Central memory CD8-positive, alpha-beta T cell (primary cell): ENCODE measurements around the gene ZNF750.

Experiments
- ATAC-seq: fragments of 150-1000 bp; cut with Tn5 transposase; replicated peaks from 2 replicates; pipeline ENCODE4 v1.10.0; 2022; ENCODE audit warnings: mild to moderate bottlenecking, moderate FRiP score, moderate number of reproducible peaks; ENCODE audit not compliant: poor library complexity, severe bottlenecking; ENCODE audit errors: extremely low read depth
- DNase-seq, 2 donors: peaks; one replicate each; pipeline ENCODE4 v3.0.0; 2021; ENCODE audit warnings: low spot score in 2 of 2
- H3K27ac Mint-ChIP-seq: one replicate; pipeline ENCODE4 v1.8.0; 2022; ENCODE audit warnings: low read depth, mild to moderate bottlenecking, moderate library complexity, mixed read lengths
- H3K27me3 Mint-ChIP-seq: one replicate; pipeline ENCODE4 v1.8.0; 2022; ENCODE audit warnings: mixed read lengths
- H3K36me3 Mint-ChIP-seq: one replicate; pipeline ENCODE4 v1.8.0; 2022; ENCODE audit warnings: mild to moderate bottlenecking, moderate library complexity, mixed read lengths; ENCODE audit not compliant: insufficient read depth
- H3K4me1 Mint-ChIP-seq: one replicate; pipeline ENCODE4 v1.8.0; 2022; ENCODE audit warnings: mixed read lengths
- H3K4me3 Mint-ChIP-seq: one replicate; pipeline ENCODE4 v1.8.0; 2022; ENCODE audit warnings: mild to moderate bottlenecking, moderate library complexity, mixed read lengths
- H3K9me3 Mint-ChIP-seq: one replicate; pipeline ENCODE4 v1.8.0; 2022; ENCODE audit warnings: mixed read lengths

Gene ZNF750

DNA sequence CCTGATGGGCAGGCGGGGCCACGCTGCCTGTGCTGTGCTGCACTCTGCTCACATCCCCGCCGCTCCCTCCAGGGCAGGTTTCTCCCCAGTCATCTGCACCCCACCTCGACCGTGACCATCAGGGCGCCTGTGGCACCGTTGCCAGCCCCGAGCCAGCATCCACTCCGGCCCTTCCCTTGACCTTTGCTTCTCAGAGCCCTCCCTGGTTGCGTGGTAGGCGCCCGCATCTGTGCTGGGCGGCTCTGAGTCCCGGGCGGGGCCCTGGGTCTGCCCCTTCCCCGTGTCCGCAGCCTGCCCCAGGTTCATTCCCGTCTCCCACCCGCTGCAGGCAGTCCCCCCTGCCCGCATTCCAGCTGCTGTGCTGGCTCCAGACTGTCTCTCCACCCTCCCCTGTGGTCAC, 33.2 kb downstream of the ZNF750 start:
- peak overlapping the region; percentile 21 for H3K27ac Mint-ChIP-seq
- H3K4me3 Mint-ChIP-seq = no peak overlapping the region
- H3K36me3 Mint-ChIP-seq = peaks cover 9% of the 10 kb centered on the region
- no peaks in the 10 kb centered on the region for H3K27me3 Mint-ChIP-seq
- H3K4me1 Mint-ChIP-seq = peaks cover 4% of the 10 kb centered on the region
- H3K9me3 Mint-ChIP-seq = no peaks in the 10 kb centered on the region
- DNase-seq (no peak), ATAC-seq (no peak)

DNA sequence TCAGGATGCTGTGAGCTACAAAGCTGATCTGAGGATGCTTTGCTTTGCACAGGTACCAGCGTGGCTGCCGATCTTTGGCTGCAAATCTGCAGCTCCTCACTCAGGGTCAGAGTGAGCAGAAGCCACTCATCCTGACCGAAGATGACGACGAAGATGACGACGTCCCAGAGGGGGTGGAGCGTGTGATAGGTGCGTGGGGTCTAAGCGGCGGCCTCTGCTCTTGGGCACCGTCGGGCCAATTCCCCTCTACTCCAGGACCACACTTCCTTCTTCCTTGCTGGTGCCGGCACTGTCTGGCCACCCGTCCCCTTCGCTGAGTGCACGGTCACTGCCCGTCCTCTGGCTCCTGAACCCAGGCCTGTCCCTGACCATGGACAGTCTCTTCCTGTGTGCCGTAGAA, 34.0 kb downstream of the ZNF750 start:
- Mint-ChIP-seq H3K9me3 (no peaks in the 10 kb centered on the region), H3K4me1 (peaks cover 10% of the 10 kb centered on the region), H3K36me3 (peaks cover 7% of the 10 kb centered on the region), H3K4me3 (no peak overlapping the region), H3K27ac (peak overlapping the region; percentile 21), H3K27me3 (no peaks in the 10 kb centered on the region)
- ATAC-seq (no peak), DNase-seq (no peak)

DNA sequence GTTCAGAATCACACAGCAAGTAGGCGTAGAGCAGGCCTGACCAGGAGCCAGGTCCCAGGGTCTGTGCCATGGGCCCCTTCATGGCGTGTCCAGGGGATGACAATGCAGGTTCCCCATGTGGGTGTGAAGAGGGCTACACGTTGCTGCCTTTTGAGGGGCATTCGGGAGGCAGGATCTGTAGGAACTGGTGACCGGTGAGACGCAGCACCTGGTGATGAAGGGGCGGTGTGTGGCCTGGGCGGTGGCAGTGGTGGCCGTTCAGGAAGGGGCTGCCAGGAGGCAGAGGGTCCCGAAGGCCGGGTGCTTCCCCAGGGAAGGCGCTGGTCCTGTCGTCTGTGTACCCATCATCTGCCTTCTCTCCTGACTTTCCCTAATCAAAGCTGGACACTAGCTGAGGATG, 34.6 kb downstream of the ZNF750 start:
- peaks cover 3% of the 10 kb centered on the region for H3K36me3 Mint-ChIP-seq
- no peaks in the 10 kb centered on the region for H3K9me3 Mint-ChIP-seq
- DNase-seq (no peak), ATAC-seq (no peak)
- H3K27me3 Mint-ChIP-seq = no peaks in the 10 kb centered on the region
- no peak overlapping the region for H3K4me3 Mint-ChIP-seq
- H3K27ac Mint-ChIP-seq = no peak overlapping the region
- peaks cover 10% of the 10 kb centered on the region for H3K4me1 Mint-ChIP-seq

DNA sequence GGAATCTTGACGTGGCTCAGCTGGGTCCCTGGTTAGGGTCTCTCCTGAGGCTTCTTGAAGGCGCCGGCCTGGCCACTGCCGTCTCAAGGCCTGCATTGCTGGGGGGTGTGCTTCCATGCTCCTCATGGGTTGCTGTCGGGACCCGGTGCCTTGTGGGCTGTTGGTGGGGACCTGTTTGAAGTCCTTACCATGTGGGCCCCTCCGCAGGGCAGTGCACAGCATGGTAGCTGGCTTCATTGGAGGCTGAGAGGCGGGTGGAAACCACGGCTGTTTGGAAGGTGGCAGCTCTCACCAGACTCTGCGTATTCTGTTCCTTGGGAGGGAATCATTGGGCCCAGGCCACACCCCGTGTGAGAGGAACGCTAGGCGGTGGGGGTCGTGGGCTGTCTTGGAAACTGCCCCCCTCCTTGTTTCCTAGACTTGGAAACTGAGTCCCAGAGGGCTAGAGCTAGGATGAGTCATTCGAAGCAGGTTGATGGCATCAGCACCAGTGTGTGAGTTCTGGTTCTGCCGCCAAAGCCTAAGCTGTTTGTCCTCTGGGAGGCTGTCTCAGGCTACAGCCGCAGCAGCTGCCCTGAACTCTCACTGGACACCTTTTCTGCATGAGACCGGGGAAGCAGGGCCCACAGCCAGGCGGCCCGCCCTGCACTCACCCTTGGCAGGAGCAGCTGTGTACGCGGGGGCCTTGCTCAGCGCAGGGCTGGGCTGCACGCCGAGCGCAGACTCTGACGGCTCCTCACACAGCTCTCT, 35.2 kb downstream of the ZNF750 start:
- H3K36me3 Mint-ChIP-seq = peaks cover 2% of the 10 kb centered on the region
- no peak overlapping the region for H3K27ac Mint-ChIP-seq
- H3K4me3 Mint-ChIP-seq = no peak overlapping the region
- no peaks in the 10 kb centered on the region for H3K9me3 Mint-ChIP-seq
- peaks cover 10% of the 10 kb centered on the region for H3K4me1 Mint-ChIP-seq
- no peaks in the 10 kb centered on the region for H3K27me3 Mint-ChIP-seq
- ATAC-seq (no peak), DNase-seq (no peak)

DNA sequence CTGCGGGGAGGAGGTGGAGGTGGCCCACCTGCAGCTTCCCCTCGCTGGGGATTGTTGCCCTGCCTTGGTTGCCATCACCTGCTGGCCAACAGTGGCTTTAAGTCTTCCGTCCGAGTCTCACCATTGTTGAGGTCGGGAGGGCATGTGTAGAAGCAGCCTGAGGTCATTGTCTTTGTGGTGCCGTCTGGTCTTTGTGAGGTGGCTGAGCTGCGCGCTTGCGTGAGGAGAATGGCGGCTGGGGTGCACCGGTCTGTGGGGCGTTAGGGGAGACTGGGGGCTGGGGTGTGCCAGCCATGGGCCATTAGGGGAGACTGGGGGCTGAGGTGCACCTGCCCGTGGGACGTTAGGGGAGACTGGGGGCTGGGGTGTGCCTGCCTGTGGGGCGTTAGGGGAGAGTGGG, 36.2 kb downstream of the ZNF750 start:
- Mint-ChIP-seq H3K9me3 (no peaks in the 10 kb centered on the region), H3K4me1 (peaks cover 10% of the 10 kb centered on the region), H3K36me3 (peaks cover 8% of the 10 kb centered on the region), H3K27me3 (no peaks in the 10 kb centered on the region), H3K4me3 (no peak overlapping the region), H3K27ac (peak overlapping the region; percentile 30)
- DNase-seq (no peak), ATAC-seq (no peak)

DNA sequence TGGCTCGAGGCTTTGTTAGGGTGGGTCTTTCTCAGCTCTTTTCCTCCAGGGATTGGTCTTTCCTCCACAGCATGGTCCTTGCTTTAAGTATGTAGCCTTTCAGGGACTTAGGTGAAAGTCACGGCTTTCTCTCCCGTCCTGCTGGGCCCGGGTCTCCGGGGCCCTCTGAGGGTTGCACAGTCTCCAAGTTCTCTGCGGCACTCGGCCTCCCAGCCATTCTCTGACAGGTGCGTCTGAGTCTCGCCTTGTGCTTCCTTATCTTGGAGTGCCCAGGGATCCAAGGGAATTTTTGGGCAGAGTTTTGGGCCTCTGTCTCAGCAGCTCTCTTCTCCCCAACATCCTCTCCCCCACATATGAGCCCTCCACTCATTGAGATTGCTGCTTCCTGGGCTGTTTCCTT, 36.6 kb downstream of the ZNF750 start:
- DNase-seq (no peak), ATAC-seq (no peak)
- no peaks in the 10 kb centered on the region for H3K27me3 Mint-ChIP-seq
- H3K36me3 Mint-ChIP-seq = peaks cover 11% of the 10 kb centered on the region
- H3K27ac Mint-ChIP-seq = peak overlapping the region; percentile 30
- H3K4me1 Mint-ChIP-seq = peaks cover 10% of the 10 kb centered on the region
- H3K9me3 Mint-ChIP-seq = no peaks in the 10 kb centered on the region
- H3K4me3 Mint-ChIP-seq = no peak overlapping the region

DNA sequence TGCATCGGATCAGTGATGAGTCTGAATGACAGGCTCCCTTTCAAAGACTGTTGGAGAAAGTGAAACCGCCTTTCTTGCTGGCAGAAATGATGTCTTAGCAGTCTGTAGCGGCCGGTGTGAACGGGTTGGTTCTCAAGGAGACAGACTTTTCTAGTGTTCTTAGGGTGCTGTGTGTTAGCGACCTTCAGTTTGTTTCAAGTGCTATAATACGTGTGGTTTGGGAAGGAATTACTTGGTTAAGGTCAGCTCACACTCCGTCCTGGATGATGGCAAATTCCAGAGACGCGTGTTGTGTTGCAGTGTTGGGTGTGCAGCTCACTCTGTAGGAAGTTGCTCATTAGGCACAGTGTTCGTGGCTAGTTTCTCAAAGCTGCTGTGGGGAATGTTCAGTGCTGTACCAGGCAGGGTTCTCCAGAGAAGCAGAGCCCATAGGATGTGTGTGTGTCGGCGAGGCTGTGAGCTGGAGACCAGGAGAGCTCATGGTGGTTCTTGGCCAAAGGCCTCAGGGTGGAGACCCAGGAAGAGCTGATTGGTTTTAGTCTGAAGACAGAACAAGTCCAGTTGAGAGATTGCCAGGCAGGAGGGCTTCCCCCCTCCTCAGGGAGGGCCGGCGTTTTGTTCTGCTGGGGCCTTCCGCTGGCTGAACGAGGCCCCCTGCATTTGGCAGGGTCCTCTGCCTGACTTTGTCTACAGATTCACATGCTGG, 37.6 kb downstream of the ZNF750 start:
- Mint-ChIP-seq H3K4me1 (peaks cover 10% of the 10 kb centered on the region), H3K9me3 (no peaks in the 10 kb centered on the region), H3K4me3 (no peak overlapping the region), H3K27ac (no peak overlapping the region), H3K36me3 (peaks cover 14% of the 10 kb centered on the region), H3K27me3 (no peaks in the 10 kb centered on the region)
- DNase-seq (no peak), ATAC-seq (no peak)

DNA sequence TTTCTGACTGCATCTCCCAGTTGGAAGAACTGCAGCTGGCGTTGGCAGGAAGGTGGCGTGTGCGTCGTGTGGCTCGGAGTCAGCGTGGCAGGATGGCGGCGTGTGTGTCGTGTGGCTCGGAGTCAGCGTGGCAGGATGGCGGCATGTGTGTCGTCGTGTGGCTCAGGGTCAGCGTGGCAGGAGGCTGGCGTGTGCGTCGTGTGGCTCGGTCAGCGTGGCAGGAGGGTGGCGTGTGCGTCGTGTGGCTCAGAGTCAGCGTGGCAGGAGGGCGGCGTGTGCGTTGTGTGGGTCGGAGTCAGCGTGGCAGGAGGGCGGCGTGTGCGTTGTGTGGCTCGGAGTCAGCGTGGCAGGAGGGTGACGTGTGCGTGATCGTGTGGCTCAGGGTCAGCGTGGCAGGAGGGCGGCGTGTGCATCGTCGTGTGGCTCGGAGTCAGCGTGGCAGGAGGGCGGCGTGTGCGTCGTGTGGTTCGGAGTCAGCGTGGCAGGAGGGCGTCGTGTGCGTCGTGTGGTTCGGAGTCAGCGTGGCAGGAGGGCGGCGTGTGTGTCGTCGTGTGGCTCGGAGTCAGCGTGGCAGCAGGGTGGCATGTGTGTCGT, 38.3 kb downstream of the ZNF750 start:
- H3K4me1 Mint-ChIP-seq = peaks cover 10% of the 10 kb centered on the region
- no peaks in the 10 kb centered on the region for H3K27me3 Mint-ChIP-seq
- no peak for DNase-seq
- H3K4me3 Mint-ChIP-seq = no peak overlapping the region
- H3K36me3 Mint-ChIP-seq = peaks cover 15% of the 10 kb centered on the region
- no peak for ATAC-seq
- H3K27ac Mint-ChIP-seq = no peak overlapping the region
- H3K9me3 Mint-ChIP-seq = no peaks in the 10 kb centered on the region

DNA sequence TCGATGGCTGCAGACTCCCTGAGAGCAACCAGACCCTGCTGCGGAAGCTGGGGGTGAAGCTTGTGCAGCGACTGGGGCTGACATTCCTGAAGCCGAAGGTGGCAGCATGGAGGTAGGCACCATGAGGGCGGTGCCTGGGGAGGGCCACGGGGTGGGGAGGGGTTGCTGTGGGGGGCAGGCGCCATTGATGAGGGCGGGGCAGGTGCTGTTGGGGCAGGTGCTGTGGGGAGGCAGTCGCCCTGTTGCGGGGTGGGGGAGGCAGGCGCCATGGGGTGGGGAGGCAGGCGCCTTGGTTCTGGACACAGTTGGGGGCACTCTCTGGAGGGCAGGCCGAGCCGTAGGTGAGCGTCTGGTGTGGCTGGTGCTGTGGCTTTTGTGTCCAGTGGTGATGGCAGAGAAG, 38.9 kb downstream of the ZNF750 start:
- peaks cover 15% of the 10 kb centered on the region for H3K36me3 Mint-ChIP-seq
- H3K27me3 Mint-ChIP-seq = no peaks in the 10 kb centered on the region
- H3K9me3 Mint-ChIP-seq = no peaks in the 10 kb centered on the region
- peaks cover 10% of the 10 kb centered on the region for H3K4me1 Mint-ChIP-seq
- no peak overlapping the region for H3K4me3 Mint-ChIP-seq
- ATAC-seq (no peak), DNase-seq (no peak)
- H3K27ac Mint-ChIP-seq = no peak overlapping the region

DNA sequence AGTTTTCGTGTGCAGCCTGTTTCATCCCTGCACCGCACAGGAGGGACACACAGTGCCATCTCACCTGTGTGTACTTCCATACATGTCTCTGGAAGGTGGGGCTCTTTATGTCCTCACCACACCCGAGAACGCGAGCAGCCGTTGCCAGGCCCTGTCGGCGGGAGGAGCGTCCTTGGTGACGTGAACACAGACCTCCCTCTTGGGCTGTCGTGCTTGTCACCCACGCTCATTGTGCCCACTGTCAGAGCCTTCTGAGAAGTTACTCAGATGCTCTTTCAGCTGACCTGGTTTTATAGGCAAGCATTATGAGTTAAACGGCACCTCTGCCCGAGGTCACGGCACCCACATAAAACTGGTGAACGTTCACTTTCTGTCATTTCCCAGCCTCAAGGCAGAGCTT, 40.2 kb downstream of the ZNF750 start:
- Mint-ChIP-seq H3K27ac (no peak overlapping the region), H3K9me3 (no peaks in the 10 kb centered on the region), H3K4me3 (no peak overlapping the region), H3K27me3 (no peaks in the 10 kb centered on the region), H3K4me1 (peaks cover 10% of the 10 kb centered on the region), H3K36me3 (peaks cover 15% of the 10 kb centered on the region)
- ATAC-seq (no peak), DNase-seq (no peak)

DNA sequence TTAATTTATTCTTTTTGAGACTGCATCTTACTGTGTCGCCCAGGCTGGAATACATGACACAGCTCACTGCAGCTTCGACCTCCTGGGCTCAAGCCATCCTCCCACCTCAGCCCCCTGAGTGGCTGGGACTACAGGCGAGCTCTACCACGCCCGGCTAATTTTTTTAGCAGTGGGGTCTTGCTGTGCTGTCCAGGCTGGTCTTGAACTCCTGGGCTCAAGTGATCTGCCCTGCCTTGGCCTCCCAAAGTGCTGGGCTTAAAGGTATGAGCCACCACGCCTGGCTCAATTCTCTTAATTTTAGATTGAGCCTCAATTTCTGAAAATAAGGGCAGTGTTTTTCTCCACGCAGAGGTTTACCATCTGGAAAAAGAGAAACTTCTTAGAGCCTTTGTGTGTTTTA, 41.1 kb downstream of the ZNF750 start:
- ATAC-seq (no peak), DNase-seq (no peak)
- Mint-ChIP-seq H3K27me3 (no peaks in the 10 kb centered on the region), H3K36me3 (peaks cover 15% of the 10 kb centered on the region), H3K4me1 (peaks cover 10% of the 10 kb centered on the region), H3K4me3 (no peak overlapping the region), H3K9me3 (no peaks in the 10 kb centered on the region), H3K27ac (no peak overlapping the region)

DNA sequence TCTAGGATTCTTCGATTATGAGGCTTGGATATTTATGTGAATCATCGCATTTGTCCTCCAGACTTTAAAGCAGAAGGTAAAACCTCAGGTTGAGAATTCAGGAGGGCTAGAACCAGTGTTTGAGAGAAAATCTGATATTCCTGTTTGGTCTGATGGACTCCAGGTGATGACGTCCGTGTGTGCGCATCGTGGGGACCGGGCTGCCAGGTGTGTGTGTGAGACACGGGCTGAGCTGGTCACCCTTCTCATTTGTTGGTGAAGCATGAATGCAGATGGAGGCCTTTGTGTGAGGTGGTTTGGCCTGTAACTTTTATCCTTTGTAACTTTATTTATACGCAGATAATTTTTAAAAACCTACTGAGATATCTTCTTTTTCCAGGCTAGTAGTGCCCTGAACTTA, 42.8 kb downstream of the ZNF750 start:
- Mint-ChIP-seq H3K36me3 (peaks cover 15% of the 10 kb centered on the region), H3K4me1 (peaks cover 6% of the 10 kb centered on the region), H3K27ac (no peak overlapping the region), H3K4me3 (no peak overlapping the region), H3K9me3 (no peaks in the 10 kb centered on the region), H3K27me3 (no peaks in the 10 kb centered on the region)
- no peak for ATAC-seq
- DNase-seq = no peak

DNA sequence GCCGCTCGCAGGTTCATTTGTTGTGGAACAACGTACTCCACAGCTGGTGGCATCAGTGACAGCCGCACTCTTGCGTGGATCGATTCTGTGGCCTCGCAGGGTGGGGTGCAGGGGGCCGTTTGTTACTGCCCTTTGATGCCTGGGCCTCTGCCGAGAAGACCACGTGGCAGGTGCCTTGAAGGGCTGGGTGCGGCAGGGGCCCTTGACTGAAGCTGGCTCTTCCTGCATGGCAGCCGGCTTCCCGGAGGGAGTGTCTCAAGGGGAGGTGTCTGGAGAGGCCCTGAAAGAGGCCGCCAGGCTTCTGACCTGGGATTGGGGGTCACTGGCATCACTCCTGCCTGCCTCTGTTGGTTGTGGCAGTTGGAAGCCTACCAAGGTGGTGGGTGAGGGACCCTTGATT, 44.2 kb downstream of the ZNF750 start:
- ATAC-seq = no peak
- Mint-ChIP-seq H3K27me3 (no peaks in the 10 kb centered on the region), H3K36me3 (peaks cover 14% of the 10 kb centered on the region), H3K4me3 (no peak overlapping the region), H3K9me3 (no peaks in the 10 kb centered on the region), H3K4me1 (peaks cover 2% of the 10 kb centered on the region), H3K27ac (no peak overlapping the region)
- no peak for DNase-seq
